CD4-positive, alpha-beta T cell (primary cell): ENCODE data around the gene MAP4K2. TPM values are rescaled to one million over a fixed set of nuclear protein-coding genes. Genes with fewer than 3 reads are reported as not detected.

ENCODE experiments used
- ATAC-seq: fragments of 200-7000 bp; cut with Tn5 transposase; one replicate; pipeline ENCODE4 v1.10.0; 2022; ENCODE audit warnings: mild to moderate bottlenecking; ENCODE audit not compliant: poor library complexity
- CTCF ChIA-PET: fragments of 350-600 bp; sonication (Branson Sonifier 250); formaldehyde crosslinking; loops from one replicate; lab custom pipeline; 2021; ENCODE audit warnings: antibody characterized with exemption, inconsistent platforms; lab: Charles Lee
- POLR2A ChIA-PET: fragments of 350-600 bp; sonication (Branson Sonifier 250); formaldehyde crosslinking; loops from one replicate; lab custom pipeline; 2021; ENCODE audit warnings: antibody characterized with exemption, inconsistent platforms; lab: Charles Lee
- DNase-seq, 14 experiments: peaks; one replicate each; pipeline ENCODE4 v3.0.0-alpha.2; 2013 to 2020; ENCODE audit warnings: mixed read lengths in 2 of 14
- H3K27ac ChIP-seq, 2 donors: one replicate each; pipeline versions ENCODE4 v1.5.1 to v1.7.0; 2013; ENCODE audit warnings: low read length in 2 of 2, low read depth in 1 of 2, mild to moderate bottlenecking in 1 of 2
- H3K27me3 ChIP-seq, 2 experiments: 1 replicate in 1 of 2; 2 replicates in 1 of 2; pipeline versions ENCODE4 v1.6.1 to v1.7.0; 2013; ENCODE audit warnings: low read length in 2 of 2, control low read depth in 1 of 2, mild to moderate bottlenecking in 1 of 2, moderate library complexity in 1 of 2; ENCODE audit not compliant: insufficient read depth in 2 of 2, control insufficient read depth in 1 of 2
- H3K36me3 ChIP-seq: one replicate; pipeline ENCODE4 v1.6.1; 2013; ENCODE audit warnings: low read length, control low read depth; ENCODE audit not compliant: insufficient read depth
- H3K4me1 ChIP-seq: one replicate; pipeline ENCODE4 v1.6.1; 2013; ENCODE audit warnings: low read length, control low read depth; ENCODE audit not compliant: insufficient read depth
- H3K4me3 ChIP-seq: one replicate; pipeline ENCODE4 v1.5.1; 2013; ENCODE audit warnings: mild to moderate bottlenecking, low read length, moderate library complexity
- H3K9me3 ChIP-seq, 2 experiments: 1 replicate in 1 of 2; 2 replicates in 1 of 2; pipeline versions ENCODE4 v1.6.1 to v1.7.0; 2013; ENCODE audit warnings: low read length in 2 of 2, mild to moderate bottlenecking in 2 of 2, control low read depth in 1 of 2, moderate library complexity in 1 of 2; ENCODE audit not compliant: control insufficient read depth in 1 of 2, insufficient read depth in 1 of 2
- H3K27ac Mint-ChIP-seq: one replicate; pipeline ENCODE4 v1.8.0; 2020; ENCODE audit warnings: mixed read lengths
- H3K27me3 Mint-ChIP-seq: one replicate; pipeline ENCODE4 v1.8.0; 2021; ENCODE audit warnings: mixed read lengths
- H3K36me3 Mint-ChIP-seq: one replicate; pipeline ENCODE4 v1.8.0; 2021; ENCODE audit warnings: low read depth, mixed read lengths
- H3K4me1 Mint-ChIP-seq: one replicate; pipeline ENCODE4 v1.8.0; 2021; ENCODE audit warnings: low read depth, mixed read lengths
- H3K4me3 Mint-ChIP-seq: one replicate; pipeline ENCODE4 v1.8.0; 2020; ENCODE audit warnings: mild to moderate bottlenecking, mixed read lengths
- H3K9me3 Mint-ChIP-seq: one replicate; pipeline ENCODE4 v1.8.0; 2020; ENCODE audit warnings: mixed read lengths
- intact Hi-C, 2 experiments: fragments of 100-400 bp; cut with DNase I in 1 of 2; cut with micrococcal nuclease in 1 of 2; formaldehyde crosslinking; loops; one replicate each; pipeline versions ENCODE4 v1.15.1 to v1.9.0; 2023 to 2025; cut with DNase I, micrococcal nuclease
- total RNA-seq, 174 experiments: library from RNA in 2 of 174; stranded (reverse) in 2 of 174; gene quantifications; one replicate each; pipeline ENCODE4 v1.2.3 and lab custom pipeline; 2021 to 2026
- TF ChIP-seq, protein P1 (sequence below): fragments of 200-600 bp; IDR thresholded peaks from one replicate; pipeline ENCODE4 v1.8.0; 2022; ENCODE audit warnings: antibody characterized with exemption, mild to moderate bottlenecking

MAP4K2 gene
- total RNA-seq, 2 experiments from 2014 or later, result 71.9 to 74.1 TPM

DNA sequence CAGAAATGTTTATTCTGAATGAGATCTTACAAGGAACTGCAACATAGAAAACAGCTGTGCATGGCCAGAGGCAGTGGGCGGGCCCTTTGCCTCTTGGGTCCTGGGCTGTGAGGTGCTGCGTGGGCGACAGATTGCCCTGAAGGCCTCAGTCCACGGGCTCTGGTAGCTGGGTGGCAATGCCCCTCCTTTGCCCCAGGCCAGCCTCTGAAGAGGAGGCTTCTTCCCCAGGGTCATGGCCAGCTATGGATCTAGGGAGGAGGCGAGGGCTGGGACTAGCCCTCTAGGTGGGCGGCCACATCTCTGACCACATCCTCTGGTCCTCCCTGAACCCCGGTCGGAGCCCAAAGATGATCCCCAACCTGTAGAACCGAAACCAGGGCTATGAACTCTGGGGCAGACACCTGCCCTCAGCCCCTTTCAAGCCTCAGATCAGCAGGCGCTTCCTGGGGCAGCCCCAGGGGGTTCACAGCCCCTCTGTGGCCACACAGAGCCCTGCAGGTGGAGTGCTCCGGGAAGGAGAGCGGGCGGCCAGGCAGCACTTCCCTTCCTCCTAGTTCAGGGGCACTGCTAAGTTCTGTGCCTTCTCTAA, 48.1 kb upstream of the MAP4K2 start:
- CTCF ChIA-PET, result interaction anchor here (1.5 to 12.7 kb wide), 5 partner anchors 10 to 36 kb away, joined by 4 to 136 read pairs (median 8); partner anchors contain the start of gene EHD1
- POLR2A ChIA-PET, result interaction anchor here (0.6 to 27.2 kb wide), 7 partner anchors 13 to 245 kb away, joined by 3 to 767 read pairs (median 3); partner anchors contain the start of genes EHD1, SF1 and VPS51

DNA sequence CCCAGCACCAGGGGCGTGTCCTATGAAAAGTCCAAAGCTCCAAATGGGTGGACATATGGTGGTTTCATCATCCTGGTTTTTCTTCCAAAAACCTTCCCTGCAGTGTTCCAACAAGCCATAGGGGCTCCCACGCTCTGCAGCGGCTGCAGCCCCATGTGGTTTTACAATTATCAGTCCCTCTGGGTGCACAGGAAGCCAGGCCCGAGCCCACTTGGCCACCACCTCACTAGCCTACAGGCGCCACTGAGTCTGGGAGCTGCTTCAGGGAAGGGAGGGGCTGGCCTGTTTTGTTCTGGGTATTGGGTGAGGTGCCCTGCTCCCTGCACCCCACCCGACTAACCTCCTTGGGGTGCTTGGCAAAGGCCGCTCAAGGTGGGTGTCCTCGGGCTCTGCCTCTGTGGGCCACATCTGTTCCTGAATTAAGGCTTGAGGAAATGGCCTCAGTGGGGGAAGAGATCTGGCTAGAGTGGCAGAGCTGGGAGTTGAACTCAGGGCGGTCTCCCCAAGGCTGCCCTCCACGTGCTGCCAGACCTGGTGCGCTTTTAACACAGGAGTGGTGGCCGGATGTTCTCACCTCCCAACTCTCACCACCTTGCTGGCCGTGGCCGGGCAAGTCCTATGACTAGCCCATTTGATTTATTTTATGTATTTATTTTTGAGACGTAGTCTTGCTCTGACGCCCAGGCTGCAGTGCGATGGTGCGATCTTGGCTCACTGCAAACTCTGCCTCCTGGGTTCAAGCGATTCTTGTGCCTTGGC, 46.8 kb upstream of the MAP4K2 start:
- Mint-ChIP-seq H3K4me1 (peaks cover 79% of the 10 kb centered on the region), H3K27me3 (no peaks in the 10 kb centered on the region), H3K27ac (peak overlapping the region; percentile 81), H3K4me3 (no peak overlapping the region), H3K9me3 (no peaks in the 10 kb centered on the region), H3K36me3 (peaks cover 37% of the 10 kb centered on the region)
- ATAC-seq (no peak), DNase-seq (peak in 1 of 14 experiments; percentile 17)
- Histone ChIP-seq H3K4me1 (peaks cover 88% of the 10 kb centered on the region), H3K4me3 (no peak overlapping the region), H3K27ac (peak overlapping the region in 1 of 2 donors; percentile 31), H3K9me3 (no peaks in the 10 kb centered on the region), H3K36me3 (peaks cover 27% of the 10 kb centered on the region), H3K27me3 (no peaks in the 10 kb centered on the region)
- POLR2A ChIA-PET, result interaction anchor here (0.9 to 27.2 kb wide), 9 partner anchors 14 to 272 kb away, joined by 3 to 767 read pairs (median 8); partner anchors contain the start of genes EHD1, FAU, MRPL49 and RASGRP2
- TF ChIP-seq, protein P1, sequence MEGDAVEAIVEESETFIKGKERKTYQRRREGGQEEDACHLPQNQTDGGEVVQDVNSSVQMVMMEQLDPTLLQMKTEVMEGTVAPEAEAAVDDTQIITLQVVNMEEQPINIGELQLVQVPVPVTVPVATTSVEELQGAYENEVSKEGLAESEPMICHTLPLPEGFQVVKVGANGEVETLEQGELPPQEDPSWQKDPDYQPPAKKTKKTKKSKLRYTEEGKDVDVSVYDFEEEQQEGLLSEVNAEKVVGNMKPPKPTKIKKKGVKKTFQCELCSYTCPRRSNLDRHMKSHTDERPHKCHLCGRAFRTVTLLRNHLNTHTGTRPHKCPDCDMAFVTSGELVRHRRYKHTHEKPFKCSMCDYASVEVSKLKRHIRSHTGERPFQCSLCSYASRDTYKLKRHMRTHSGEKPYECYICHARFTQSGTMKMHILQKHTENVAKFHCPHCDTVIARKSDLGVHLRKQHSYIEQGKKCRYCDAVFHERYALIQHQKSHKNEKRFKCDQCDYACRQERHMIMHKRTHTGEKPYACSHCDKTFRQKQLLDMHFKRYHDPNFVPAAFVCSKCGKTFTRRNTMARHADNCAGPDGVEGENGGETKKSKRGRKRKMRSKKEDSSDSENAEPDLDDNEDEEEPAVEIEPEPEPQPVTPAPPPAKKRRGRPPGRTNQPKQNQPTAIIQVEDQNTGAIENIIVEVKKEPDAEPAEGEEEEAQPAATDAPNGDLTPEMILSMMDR, result no peak
- CTCF ChIA-PET, result interaction anchor here (1.3 to 12.7 kb wide), 8 partner anchors 10 to 164 kb away, joined by 4 to 136 read pairs (median 7); partner anchors contain the start of genes ARL2 and EHD1
- intact Hi-C loops, result loop anchor here (5.0 to 10.0 kb wide), 2 partner anchors 235 to 268 kb away; partner anchors contain the start of genes CDCA5 (in 1 of the 2), ZFPL1 (in 1 of the 2) and ZNHIT2 (in 1 of the 2)

More for the DNA sequence above, 48.1 kb upstream of the MAP4K2 start:
- Mint-ChIP-seq H3K36me3 (peaks cover 50% of the 10 kb centered on the region), H3K27me3 (no peaks in the 10 kb centered on the region), H3K4me3 (peak overlapping the region; percentile 9), H3K27ac (peak overlapping the region; percentile 81), H3K9me3 (no peaks in the 10 kb centered on the region), H3K4me1 (peaks cover 87% of the 10 kb centered on the region)
- TF ChIP-seq, protein P1, result no peak
- intact Hi-C loops, result loop anchor here in 1 of 2 experiments (1.0 kb wide), 1 partner anchor 8 kb away; no protein-coding TSS in a partner anchor
- peaks cover 40% of the 10 kb centered on the region for H3K36me3 ChIP-seq
- H3K27me3 ChIP-seq, result no peaks in the 10 kb centered on the region
- peak overlapping the region; percentile 76 to 81 for H3K27ac ChIP-seq
- H3K4me3 ChIP-seq, result no peak overlapping the region
- peak in 6 of 14 experiments; percentile 38 to 86 (median 64) for DNase-seq
- ATAC-seq, result peak; percentile 32
- peaks cover 95% of the 10 kb centered on the region for H3K4me1 ChIP-seq
- no peaks in the 10 kb centered on the region for H3K9me3 ChIP-seq
